SKM-1 treated with dmso at 0.1 percent for 144 hours (cell line): Measurements from ENCODE around the gene DHRS3.

ENCODE experiments used
- DNase-seq: peaks from one replicate; lab custom pipeline; 2025; ENCODE audit not compliant: unreplicated experiment; lab: John Stamatoyannopoulos, UW

DHRS3 gene

DNA sequence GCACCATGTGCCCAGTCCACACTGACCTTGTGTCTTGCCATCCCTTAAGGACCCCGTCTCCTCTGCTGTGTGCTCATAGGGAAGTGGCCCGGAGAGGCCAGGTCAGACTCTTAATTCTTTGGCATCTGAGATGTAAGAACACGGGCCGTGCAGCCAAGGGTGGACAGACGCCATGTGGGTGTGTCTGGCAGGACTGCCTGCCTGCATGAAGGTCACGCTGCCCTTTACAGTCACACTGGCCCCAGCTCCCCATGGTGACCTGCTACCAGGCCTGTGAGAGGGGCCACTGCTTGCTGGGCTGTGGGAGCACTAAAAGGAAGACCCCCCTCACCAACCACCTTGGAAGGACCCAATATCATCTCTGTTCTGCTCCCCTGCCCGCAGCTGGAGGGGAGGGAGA, 17.7 kb downstream of the DHRS3 start:
- no peak for DNase-seq

DNA sequence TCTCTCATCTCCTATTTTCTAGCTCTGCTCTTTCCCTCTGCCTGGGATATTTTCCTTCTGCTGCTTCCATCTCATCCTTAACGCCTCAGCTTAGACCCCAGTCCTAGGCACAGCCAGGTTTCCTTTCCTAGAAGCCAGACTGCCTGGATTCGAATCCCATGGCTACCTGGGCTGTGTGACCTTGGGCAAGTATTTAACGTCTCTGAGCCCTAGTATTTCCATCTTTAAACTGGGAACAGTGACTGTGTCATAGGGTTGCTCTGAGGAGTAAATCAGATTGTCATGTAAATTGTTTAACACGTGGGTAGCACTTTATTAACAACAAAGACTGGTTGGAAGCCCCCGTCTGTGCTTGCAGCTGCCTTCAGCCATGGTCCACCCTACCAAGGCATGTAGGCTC, 18.4 kb downstream of the DHRS3 start:
- DNase-seq: no peak

GRCh38 chr1:12598974-12599373, 19.0 kb downstream of the DHRS3 start:
- DNase-seq: no peak

DNA sequence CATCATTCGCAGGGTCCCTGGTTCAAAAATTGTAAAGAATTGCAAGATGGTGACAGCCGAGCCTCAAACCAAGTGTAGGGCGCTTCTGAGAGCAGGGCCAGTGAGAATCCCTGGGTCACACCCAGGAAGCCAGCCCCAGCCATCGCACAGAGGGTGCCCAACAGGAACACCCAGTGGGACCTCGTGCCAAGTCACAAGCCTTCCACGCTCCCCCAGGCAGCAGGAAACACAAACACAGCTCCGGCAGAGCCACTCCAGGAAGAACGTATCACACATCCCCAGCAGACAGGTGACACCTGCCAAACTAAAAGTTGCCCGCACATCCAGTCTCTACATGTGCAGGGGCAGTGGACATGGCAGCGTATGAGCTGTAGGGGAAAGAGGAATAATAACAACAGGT, 20.2 kb downstream of the DHRS3 start:
- no peak for DNase-seq

GRCh38 chr1:12596007-12596821, 21.8 kb downstream of the DHRS3 start:
- peak; percentile 95 for DNase-seq

GRCh38 chr1:12595757-12596006, 22.3 kb downstream of the DHRS3 start:
- DNase-seq: no peak

DNA sequence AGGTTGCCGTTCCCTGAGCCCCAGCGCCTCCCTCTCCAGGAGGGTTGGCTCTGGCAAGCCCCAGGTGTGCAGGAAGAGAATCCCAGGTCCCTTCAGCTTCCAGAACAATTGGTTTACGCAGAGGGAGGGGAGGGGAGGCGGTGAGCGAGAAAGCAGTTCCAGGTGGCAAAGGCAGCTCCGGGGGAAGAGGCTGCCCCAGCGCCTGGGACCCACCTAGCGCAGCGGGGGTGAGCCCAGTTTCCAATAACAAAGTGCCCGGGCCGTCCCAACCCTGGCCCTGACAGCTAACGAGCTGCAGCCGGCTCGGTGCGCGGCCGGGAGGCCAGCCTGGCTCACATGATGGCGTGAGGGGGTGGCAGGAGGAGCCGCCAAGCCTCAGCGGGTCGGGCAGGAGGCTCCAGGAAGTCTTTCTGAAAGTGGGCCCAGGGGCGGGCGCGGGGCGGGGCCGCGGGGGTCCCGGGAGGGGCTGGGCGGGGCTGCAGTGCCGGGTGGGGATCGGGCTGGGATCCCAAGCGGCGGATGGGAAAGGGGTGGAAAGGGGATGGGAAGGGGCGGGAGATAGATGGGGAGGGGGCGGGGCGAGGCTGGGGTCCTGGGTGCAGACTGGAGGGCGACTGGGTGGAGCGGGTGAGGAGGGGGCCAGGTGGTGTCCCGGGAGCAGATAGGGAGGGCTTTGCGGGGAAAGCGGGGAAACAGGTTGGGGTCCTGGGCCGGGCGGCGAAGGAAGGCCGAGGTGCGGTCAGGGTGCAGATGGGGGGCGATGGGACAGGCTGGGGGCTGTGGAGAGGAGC, 22.8 kb downstream of the DHRS3 start:
- DNase-seq: no peak

DNA sequence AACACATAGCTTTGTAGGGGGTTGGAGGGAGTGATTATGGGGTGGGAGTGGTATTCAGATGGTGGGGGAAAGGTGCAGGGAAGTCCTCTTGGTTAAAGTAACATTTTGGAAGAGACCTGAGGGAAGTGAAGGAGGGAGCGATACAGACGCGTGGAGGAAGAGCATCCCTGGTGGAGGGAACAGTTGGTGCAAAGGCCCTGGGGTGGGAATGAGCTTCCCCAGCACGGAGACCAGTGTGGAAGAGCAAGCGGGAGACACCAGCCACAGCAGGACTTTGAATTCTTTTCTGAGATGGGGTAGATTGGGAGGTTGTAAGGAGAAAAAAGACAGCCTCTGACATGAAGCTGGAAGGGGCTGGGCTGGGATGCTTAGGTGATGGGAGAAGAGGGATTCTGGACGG, 23.5 kb downstream of the DHRS3 start:
- DNase-seq: no peak

DNA sequence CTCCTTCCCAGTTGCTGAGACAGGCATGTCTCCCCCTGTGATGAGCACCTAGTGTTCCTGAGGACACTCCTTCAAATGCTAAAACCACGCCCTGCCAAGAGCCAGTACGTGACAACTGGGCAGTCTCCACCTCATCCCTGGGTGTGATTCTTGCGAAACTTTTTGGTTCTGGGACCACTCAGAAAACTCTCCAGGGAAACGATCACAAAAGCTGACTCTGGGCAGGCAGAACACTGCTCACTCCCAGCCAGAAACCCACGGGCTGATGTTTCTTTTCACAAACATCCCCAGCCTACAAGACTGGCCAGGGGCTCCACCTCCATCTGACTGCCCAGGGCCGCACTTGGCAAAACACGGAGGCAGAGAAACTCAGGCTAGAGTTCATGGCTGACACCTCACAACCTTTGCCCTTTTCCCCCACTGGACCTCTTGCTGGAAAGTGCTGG, 24.4 kb downstream of the DHRS3 start:
- DNase-seq: no peak

GRCh38 chr1:12592496-12592895, 25.5 kb downstream of the DHRS3 start:
- DNase-seq: no peak

DNA sequence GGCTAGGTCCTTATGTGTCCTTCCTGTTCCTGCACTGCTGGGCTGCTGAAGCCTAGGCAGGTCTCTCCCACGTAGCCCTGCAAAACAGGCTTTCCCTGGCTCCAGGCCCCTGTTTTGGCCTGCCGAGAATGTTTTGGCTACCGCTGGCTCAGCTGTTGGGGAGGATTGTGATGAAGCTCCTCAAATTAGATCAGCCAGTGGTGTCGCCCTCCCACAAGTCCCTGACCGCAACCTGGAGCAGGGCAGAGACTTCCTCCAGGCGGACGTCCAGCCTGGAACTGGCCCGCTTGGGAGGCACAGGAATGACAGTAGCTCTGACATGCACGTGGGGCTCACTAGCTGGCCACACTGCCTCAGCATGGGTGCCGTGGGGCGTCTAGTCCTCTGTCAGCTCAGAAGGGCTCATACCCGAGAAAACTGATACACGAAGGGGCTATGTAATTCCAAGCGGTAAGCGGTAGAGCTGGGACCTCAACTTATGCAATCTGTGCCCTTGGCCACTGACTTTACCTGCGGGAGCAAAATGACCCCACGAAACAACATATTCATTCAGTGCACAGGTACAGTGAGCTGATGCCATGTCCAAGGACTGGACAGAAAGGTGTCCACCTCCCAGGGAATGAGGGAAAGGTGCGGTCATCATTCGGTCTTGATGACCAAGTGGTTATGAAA, 26.6 kb downstream of the DHRS3 start:
- DNase-seq: no peak

- no peak for DNase-seq
These were observed 29.3 kb downstream of the DHRS3 start for GRCh38 chr1:12588695-12589094.

DNA sequence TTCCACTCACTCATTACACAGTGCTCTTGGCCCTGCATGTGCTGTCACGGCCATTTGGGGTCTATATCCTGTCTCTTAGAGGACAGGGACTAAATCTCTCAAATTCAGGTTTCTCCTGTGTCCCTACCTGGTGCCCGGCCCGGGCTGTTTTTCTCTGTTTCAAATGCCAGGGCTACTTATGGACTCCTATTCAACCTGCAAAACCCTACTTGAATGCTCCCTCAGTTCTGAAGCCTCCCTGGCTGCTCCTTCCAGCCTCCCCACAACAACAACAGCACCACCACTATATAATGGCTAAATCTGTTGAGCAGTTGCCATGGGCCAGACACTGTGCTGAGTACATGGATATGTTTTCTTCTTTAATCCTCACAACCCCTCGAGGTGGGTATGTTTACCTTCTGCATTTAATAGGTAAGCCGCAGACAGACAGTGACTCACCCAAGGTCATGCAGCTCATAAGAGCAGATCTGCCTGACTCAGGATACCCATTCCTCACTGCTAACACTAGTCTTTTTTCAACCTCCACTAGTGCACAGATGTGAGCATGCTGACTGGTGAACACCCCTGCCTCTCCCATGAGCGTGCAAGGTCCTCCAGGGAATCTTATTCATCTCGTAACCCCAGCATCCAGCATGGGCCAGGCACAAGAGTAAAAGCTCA, 29.9 kb downstream of the DHRS3 start:
- DNase-seq: no peak

- DNase-seq: no peak
These were observed 31.8 kb downstream of the DHRS3 start for GRCh38 chr1:12585951-12586942.

GRCh38 chr1:12585536-12585935, 32.5 kb downstream of the DHRS3 start:
- no peak for DNase-seq

GRCh38 chr1:12584900-12585525, 33.0 kb downstream of the DHRS3 start:
- DNase-seq: no peak

DNA sequence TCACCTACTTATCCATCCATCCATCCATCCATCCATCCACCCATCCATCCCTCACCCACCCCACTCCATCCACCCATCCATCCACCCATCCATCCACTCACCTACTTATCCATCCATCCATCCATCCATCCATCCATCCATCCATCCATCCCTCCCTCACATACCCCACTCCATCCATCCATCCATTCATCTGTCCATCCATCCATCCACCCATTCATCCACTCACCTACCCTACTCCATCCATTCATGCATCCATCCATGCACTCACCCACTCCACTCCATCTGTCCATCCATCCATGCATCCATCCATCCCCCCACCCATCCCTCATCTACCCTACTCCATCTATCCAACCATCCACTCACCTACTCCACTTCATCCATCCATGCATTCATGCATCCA, 34.5 kb downstream of the DHRS3 start:
- no peak for DNase-seq

GRCh38 chr1:12582649-12583048, 35.4 kb downstream of the DHRS3 start:
- no peak for DNase-seq

GRCh38 chr1:12581179-12581578, 36.8 kb downstream of the DHRS3 start:
- DNase-seq: no peak
